Stimulated activated CD4-positive, alpha-beta T cell treated with anti-CD3 and anti-CD28 coated beads, Interleukin-4, amount 100 ng/mL, for 4 hours (primary cell): Measurements from ENCODE around the gene ARL8A.
"Not testable (repeated sequence)": the region's sequence is repeated elsewhere in the genome, so short reads cannot be mapped to it uniquely, and the experiment has no call there.

Source experiments
- DNase-seq, 2 experiments: peaks; one replicate each; pipeline ENCODE4 v3.0.0-alpha.2; 2020

ARL8A gene

DNA sequence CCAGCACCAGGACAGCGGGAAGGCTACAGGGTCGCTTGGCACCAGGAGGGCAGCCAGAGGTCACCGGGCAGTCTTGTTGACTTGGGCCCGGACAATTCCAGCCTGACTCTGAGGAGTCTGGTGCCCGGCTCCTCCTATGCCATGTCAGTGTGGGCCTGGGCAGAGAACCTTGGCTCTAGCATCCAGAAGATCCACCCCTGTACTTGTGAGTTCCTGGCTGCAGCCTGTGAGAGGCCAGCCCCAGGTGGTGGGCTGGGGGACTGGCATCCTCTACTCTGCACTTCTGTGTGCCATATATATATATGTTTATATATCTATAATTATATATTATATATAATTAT lies 27.4 kb upstream of the ARL8A start:
- DNase-seq: no peak

GRCh38 chr1:202171292-202172014 lies 26.9 kb upstream of the ARL8A start:
- no peak for DNase-seq

GRCh38 chr1:202170726-202171125 lies 26.2 kb upstream of the ARL8A start:
- no peak for DNase-seq

DNA sequence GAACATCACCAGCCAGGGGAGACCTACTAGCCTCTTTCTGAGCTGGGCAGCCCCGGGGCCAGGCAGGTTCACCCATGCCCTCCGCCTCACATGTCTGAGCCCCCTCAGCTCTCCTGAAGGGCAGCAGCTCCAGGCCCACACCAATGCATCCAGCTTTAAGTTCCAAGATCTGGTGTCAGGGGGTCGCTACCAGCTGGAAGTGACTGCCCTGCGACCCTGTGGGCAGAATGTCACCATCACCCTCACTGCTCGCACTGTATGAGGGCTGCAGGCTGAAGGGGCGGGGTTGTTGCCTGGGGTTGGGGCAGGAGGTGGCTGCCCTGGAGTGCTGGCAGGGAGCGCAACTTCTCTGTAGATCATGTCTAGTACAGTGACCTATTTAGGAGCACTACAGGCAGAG lies 24.3 kb upstream of the ARL8A start:
- no peak for DNase-seq

- no peak for DNase-seq
These were observed 23.3 kb upstream of the ARL8A start for GRCh38 chr1:202167708-202168415.

- DNase-seq: not testable (repeated sequence)
These were observed 22.5 kb upstream of the ARL8A start for GRCh38 chr1:202167054-202167453.

- DNase-seq: no peak
These were observed 21.7 kb upstream of the ARL8A start for GRCh38 chr1:202165942-202166843.

DNA sequence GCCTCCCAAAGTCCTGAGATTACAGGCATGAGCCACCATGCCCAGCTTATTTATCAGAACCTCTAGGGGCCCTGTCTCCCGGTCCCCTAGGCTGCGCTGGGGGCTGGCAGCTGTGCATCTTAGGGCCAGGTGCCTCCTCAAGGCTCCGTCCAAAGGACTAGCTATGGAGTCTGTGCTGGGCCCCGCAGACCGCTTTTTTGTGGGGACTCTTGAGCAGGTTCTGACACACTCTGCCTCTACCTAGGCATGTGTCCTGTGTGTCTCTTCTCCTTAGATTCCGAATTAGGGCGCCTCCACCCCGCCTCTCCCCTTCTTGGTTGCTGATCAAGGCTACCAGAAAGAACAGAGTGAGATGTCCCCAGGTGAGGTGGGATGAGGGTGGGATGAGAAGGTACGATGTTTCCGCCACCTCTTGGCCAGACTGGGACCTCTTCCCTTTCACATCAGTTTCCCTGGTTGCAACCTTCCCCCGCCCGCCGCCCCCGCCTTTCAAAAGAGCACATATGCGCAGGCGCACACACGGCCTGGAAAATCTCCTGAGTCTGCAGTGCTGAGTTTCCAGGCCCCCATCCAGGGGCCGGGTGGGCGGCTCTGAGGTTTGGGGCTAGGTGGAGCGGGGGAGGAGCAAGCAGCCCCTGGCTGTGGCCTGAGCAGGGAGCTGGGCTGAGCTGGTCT lies 20.9 kb upstream of the ARL8A start:
- peak; percentile 64 to 71 for DNase-seq

GRCh38 chr1:202164271-202165037 lies 19.9 kb upstream of the ARL8A start:
- peak; percentile 38 to 77 for DNase-seq

DNA sequence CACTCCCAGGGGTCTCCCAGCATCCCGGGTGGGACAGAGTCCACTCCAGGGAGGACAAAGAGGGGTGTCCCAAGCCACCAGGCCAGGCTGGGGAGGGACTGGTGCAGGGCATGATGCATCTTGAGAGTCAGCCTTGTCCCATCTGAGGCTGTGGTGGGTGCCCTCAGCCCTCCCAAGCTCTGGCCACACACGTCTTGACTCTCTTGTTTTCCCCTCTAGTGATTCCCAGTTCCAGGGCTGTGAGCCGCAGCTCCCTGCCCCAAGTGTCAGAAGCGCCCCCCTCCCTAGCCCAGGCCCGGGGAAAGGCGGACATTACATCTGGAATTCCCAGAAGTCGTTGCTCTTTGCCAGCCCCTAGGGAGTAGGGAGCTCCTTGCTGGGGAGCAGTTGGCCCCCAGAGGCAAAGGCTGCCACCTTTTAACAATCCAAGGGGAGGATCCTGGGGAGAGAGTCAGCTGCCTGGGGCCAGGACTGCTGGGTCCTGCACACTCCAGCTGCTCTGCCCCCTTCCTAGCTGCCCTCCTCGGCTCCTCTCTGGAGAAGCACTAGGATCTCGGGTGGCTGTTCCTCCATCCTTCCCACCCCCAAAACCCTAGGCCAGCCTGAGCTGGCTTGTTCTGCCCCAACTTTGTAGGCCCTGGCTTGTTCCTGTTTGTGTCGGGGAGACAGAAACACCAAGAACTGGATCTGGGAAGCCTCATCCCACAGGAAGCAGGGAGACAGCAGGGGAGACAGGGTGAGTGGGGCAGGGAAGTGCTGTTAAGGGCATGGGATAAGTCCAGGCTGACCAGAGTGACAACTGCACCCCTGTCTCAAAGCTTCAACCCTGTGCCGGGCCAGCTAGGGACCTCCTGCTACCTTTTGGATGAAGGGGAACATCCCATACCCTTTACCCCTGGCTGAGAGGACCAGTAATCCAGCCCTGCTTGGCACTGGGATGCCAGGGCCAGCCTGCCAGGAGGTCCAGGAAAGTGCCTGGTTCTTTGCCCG lies 19.0 kb upstream of the ARL8A start:
- DNase-seq: no peak

DNA sequence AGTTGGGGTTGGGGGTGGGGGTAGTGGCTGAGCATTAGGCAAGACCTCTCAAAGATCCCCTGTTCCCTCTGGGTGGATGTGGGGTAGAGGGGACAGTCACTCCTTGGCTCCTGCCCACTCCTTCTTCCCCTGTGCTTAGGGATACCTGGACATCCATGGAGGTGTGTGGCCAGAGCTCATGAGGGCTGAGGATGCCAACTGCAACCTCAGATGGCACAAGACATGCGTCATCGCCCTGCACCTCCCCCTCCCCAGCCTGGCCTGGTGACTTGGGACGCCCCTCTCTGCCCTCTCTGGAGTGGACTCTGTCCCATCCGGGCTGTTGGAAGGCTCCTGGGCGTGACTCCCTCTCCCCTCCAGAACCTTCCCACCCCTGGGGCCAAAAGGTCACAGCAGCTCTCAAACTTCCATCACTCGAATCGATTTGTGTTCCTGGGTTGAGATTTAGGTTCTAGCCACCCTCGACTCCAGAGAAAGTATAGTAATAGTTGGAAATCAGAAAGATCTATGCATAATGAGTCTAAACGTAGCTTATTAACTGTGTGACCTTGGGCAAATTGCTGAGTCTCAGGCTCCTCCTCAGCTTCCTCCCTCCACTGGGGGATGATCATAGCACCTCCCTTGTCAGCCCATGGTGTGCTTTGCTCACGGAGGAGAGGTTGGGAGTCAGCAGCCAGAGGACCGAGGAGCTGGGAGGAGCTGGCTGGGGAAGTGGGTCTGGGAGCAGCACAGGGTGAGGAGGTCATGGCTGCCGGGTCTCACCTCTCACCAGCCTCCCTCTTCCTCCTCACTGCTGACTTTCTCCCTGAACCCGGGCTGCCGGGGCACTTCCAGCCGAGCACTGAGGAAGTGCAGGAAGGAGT lies 18.1 kb upstream of the ARL8A start:
- no peak for DNase-seq

DNA sequence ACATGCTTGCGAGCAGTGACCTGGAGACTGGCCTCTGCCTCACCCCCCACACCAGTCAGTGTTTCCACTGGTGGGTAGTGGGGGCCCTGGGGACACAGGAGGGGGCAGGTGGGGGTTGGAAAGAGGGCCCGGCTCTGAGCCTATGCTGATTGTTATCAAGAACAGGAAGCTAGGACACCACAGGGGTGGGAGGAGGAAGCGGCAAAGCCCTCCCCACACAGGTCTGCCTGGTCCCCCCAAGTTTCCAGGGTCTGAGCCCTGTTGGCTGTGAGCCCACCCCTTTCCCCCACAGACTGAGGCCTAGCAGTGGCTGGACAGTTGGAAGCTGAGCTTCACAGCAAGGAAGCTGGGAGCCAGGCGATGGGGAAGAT lies 17.5 kb upstream of the ARL8A start:
- DNase-seq: peak; percentile 42 to 64

DNA sequence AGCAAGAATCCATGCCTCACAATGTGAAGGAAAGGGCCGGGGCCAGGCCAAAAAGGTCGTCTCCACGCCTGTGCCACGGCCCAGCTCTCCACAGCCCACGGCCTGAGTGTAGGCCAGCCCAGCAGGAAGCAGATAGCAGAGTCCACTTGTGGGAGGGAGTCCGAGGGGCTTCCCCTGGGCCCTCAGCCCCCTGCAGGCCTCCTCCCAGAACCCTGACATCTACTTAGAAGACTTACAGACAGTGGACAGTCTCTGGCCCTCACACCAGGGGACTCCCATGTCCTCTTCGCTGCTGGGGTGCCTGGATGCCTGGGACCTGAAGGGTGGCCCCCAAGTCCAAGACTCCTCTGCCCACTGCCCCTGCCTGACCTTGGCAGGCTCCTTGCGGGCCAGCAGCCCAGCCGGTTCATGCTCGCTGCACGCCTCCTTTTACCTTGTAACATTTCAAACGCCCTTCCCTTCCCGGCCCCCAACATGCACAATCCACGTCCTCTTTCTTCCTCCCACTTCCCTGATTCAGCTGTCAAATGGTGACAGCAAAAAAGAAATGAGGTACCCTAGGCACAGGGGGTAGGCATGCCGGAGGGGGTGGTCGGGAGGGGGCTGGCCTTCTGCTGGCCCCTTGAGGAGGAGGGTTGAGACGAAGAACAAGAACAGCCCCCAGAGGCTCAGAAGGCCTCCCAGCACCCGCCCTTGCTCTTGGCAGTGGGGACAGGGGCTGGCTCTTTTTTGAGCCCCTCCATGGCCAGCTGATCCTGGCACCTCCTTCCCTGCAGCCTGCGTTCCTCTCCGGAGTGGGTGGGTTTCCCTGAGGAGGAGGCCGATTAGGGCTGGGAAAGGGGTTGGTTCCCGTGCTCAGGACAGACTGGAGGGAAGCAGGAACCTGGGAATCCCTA lies 16.9 kb upstream of the ARL8A start:
- no peak for DNase-seq

- peak; percentile 88 to 91 for DNase-seq
These were observed 15.9 kb upstream of the ARL8A start, which contains the start of gene PTPN7 for GRCh38 chr1:202160377-202160940. TSS of gene PTPN7 (minus strand) at chr1:202160602. CDS start at chr1:202159402, 1,200 bp downstream.

GRCh38 chr1:202159534-202160371 lies 15.2 kb upstream of the ARL8A start:
- peak; percentile 52 to 64 for DNase-seq

DNA sequence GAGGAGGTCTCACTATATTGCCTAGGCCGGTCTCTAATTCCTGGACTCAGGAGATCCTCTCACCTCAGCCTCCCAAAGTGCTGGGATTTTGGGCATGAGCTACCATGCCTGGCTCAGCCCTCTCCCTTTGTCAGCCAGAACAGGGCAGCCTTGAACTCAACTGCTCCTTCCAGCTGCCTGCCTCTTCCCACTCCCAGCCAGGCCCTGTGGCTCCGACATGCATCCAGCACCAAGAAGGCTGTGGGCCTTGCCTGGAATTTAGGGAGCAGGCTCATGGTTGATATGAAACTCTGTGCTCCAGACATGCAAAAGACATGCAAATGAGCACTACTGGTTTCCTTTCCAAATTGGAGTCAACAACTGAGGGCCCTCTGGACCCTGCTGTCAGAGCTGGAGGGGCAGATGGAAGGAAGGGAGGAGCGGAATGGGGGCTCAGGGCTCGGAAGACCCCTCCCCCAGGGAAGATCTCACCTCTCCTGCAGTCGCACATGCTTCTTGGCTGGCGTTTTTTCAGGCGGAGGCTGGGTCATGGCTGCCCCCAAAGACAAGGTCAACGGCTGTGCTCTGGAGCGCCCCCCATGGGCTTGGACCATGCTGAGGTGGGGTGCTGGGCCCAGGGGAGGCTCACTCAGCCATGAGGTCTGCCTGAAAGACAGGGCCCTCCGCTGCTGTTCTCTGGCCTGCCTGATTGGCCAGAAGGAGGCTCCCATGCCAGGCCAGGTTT lies 14.4 kb upstream of the ARL8A start:
- DNase-seq: peak in 1 of 2 experiments; percentile 30

GRCh38 chr1:202157945-202158344 lies 13.4 kb upstream of the ARL8A start:
- no peak for DNase-seq
